IPS-11a (cell line): ENCODE measurements around the gene GMCL1.

Experiments used
- H3K4me3 ChIP-seq: one replicate; pipeline ENCODE4 v1.5.1; 2013; ENCODE audit warnings: low read depth, low read length, control low read depth

Gene GMCL1

DNA sequence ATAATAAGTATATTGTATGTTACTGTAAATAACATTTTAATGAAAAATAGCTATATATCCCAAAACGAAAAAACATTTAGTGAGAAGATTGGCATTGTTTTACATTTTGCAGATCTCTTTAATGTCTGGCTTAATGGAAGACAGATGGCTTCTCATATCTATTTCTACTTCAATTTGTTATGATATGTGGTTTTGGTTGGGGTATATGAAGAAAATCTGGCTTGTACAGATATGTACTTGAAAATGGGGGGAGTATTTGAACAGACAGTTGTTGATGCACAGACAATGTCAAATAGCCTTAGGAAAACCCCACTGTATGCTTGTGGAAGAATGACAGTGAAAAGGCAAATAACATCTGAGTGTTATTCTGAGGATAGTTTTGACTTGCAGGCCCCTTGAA is 23.6 kb upstream of the GMCL1 start:
- H3K4me3 ChIP-seq, result no peak overlapping the region

DNA sequence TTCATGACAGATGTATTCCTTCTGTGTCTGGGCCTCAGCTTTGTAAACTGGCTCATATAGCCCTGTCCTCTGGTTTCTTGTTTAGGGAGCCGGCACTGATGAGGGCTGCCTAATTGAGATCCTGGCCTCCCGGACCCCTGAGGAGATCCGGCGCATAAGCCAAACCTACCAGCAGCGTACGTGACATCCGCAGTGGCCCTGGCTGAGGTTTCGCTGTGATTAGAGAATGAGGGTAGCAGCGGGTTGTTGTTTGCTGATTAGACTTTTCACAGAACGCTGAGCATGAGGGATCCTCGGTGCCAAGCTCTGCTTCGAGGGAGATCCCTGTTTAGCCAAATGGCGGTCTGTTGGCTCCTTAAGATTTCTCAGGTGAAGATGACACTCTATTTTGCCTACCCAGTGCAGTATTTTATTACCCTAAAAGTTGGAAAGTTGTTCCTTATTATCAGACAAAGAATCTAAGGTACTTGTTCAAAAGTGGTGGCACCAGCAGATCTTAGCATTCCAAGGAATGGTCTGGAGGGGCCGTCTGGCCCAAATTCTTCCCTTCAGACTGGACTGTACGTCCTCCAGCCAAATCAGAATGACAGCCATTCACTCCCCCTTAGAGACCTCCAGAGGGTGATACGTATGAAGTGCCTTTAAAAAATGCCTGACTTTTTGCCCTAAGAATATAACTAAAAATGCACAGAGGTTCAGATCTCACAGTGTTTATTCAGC is 21.5 kb upstream of the GMCL1 start:
- no peak overlapping the region for H3K4me3 ChIP-seq

DNA sequence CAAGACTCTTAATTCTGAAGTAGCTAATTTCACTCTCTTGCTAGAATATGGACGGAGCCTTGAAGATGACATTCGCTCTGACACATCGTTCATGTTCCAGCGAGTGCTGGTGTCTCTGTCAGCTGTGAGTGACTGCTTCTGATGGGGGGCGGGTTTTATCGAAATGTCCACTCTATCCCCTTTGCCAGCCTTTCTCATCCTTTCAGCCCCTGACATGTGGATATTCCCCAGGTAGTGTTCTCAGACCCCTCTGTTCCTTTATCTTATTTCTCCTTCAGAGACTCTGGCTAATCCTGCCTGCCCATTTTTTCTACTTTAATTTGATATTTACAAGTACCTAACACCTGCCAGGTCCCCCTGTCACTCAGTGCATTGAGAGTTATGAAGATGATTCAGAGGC is 18.9 kb upstream of the GMCL1 start:
- no peak overlapping the region for H3K4me3 ChIP-seq

DNA sequence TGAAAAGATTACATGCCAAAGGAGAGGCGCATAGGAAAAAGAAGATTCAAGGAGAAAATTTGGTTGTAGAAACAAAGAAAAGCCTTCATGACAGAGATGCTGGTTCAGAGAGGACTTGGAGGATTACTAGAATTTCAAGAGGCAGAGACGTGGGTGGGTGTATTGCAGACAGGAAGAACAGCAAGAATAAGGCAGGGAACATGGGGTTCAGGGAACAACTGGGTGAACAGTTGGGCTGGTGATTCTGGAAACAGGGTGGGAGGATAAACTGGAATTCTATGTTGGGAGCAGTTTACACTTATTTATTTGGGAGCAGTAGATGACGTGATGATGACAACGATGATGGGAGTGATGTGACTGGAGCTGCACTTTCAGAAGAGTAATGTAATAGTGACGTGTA is 18.4 kb upstream of the GMCL1 start:
- no peak overlapping the region for H3K4me3 ChIP-seq

DNA sequence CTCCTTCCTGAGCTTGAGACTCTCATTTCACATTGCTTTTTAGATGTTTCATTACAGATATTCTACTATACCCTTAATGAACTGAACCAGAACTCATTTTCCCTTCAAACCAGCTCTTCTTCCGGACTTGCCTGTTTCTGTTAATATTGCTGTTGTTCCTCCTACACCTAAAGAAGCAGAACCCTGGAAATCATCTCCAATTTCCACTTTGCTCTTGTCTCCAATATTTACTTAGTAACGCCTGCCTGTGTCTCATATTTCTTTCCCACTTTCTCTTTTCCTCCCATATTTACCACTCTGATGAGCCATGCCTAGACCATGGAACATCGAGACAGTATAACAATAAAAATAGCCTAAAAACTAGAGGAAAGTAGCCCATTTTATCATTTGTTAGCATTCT is 17.9 kb upstream of the GMCL1 start:
- H3K4me3 ChIP-seq, result no peak overlapping the region

DNA sequence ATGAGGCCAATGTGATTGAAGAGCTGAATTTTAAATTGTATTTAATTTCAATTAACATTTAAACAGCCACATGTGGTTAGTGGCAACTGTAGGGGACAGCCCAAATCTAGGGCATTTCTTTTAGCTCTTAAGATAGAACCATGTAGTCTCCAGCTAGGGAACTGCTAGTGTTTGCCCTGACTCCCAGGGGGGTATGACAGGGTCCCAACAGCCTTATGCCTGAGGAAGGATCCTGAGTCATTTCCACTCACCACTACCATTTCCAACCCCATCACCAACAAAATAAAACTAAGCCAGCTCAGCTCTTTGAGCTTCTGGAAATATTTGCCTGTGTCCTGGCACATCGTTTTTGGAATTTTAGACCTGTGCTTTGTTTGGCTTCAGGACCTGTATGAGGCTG is 13.7 kb upstream of the GMCL1 start:
- H3K4me3 ChIP-seq, result no peak overlapping the region

DNA sequence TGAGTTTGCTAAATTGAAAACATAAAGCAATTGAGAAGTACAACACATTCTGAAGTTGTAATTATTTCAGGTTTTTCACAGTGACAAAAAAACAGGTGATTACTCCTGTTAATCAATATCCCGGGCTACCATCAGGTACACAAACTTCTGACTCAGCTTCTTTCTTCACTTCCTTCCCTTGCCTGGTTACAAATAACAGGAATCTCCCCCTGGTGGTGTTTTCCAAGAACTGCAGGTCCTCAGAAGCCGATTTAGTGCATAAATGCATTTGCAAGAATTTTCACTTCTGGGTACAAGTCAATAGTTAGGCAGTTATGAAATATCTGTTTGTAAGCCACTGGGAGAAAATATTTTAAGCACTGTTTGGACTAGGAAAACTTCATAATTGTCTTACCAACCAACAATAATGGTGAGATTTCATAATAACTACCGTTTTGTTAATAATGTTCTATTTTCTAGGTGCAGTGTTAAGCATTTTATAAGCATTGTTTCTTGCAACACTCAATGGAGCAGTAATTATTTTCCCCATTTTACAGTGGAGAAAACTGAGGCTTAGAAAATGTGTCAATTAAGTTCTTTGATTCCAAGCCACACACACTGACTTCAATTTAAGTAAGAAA is 12.4 kb upstream of the GMCL1 start:
- H3K4me3 ChIP-seq, result no peak overlapping the region

DNA sequence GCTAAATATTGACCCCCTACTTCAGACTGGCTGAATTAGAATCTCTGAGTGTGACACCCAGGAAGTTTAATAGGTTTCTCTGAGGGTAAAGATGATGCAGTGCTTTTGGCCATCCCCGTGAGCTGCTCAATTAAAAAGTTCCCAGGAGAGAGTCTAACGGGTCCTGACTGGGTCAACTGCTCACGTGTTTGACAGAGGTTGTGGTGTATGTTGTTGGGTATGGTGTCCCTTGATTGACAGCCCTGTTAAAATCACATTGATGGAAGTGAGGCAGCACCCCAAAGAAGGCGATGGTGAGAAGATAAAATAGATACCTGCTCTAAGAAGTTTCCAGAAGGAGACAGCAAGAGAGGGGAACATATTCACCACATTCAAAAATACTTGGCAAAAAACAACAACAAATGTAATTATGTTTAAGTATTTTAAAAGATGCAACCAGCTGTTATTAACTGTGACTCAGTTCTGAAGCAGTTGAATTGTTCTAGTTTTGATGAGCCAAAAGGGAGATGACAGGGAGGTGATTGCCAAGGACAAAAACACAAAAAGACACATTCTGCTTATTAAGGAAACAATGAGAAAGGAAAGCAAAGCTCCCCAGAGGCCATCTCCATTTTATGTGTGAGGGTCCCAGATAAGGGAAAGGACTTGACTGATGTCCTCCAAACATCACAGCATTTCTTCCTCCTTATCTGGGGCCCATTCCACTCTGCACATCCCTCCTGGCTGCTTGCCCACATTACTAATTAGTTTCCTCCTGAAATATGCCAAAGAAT is 11.5 kb upstream of the GMCL1 start:
- no peak overlapping the region for H3K4me3 ChIP-seq

DNA sequence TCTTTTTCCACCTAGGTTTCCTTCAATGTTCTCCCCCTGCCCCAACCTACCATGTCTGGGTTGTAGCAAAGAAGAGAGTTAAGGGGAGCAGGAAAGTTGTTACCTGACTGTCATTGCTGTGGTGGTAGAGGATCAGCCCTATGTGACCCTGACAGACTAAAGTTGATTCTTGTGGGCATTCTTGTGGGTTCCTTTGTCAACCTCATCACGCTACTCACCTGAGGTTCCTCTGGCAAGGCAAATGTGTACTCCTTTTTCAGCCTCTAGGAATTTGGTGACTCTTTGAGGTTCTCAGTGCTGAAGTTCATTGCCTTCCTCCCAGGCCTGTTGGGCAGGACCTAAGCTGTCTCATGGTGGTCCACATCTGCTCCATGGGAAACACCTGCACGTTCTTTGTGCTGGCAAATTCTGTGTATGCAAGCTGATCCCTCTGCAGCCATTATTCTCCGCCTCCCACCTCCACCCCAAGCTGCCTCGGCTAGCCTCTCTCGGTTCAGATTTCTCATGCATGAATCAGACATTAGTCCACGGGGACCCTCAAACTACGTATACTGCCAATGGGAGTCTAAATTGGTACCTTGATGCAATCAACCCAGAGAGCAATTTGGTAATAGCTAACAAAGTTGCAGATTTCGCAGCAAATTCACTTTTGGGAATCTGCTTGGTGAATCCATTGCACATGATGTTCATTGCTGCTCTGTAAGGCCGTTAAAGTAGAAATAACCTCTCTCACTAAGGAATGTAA is 1.5 kb upstream of the GMCL1 start:
- H3K4me3 ChIP-seq, result no peak overlapping the region

DNA sequence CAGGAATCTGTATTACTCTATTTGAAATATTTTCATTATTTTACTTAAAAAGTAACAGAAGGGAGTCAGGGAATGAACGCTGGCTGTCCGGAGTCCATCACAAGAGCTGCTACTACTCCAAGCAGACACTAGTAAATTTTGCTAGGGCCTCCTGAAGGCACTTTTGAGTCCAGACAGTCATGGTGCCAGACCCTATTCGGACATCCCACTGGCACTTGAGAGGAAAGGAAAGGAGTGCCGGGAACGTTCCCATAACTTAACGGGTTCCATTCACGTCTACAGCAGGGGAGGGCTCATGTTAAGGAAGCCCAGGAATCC is 563 bp upstream of the GMCL1 start:
- H3K4me3 ChIP-seq, result peak overlapping the region; percentile 85

DNA sequence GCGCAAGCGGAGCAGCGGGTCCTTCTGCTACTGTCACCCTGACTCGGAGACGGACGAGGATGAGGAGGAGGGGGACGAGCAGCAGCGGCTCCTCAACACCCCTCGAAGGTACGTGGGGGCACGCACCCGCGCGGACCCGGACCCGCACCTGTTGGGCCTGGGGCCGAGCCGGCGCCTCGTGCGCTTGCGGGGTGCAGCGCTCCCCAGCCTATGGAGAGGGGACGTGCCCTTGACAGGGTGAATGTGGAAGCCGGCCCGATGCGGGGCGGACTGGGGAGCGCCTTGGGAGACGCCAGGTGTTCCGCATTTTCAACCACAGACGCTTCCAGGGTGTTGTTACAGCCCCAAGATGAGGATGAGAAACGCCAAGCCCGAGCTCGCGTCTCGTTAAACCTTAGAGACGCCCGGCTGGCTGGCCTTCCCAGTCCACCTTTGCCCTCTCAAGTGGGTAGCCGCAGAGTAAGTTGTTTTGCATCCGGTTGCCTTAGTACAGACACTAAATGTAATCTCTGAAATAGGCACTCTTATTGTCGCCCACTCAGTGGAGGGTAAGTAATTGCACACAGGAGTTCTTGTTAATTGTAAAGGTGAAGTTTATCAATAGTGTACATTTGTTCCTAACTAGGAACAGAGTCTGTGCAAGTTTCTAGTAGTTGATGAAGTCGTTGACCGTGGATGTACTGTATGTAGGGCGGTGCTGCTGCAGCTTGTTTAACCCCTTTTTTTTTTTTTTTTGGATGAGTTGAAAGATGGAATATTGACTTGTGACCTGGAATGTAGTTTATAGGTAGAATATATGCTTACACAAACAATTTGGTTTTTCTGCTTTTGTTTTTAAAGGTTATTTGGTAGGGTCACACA is 815 bp downstream of the GMCL1 start:
- peak overlapping the region; percentile 85 for H3K4me3 ChIP-seq

DNA sequence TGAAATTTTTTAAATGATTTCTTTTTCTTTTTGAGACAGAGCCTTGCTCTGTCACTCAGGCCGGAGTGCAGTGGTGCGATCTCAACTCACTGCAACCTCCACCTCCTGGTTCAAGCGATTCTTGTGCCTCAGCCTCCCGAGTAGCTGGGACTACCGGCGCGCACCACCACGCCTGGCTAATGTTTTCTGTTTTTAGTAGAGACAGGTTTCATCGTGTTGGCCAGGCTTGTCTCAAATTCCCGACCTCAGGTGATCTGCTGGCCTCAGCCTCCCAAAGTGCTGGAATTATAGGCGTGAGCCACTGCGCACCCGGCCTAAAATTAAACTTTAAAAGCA is 1.4 kb downstream of the GMCL1 start:
- H3K4me3 ChIP-seq, result peak overlapping the region; percentile 85

DNA sequence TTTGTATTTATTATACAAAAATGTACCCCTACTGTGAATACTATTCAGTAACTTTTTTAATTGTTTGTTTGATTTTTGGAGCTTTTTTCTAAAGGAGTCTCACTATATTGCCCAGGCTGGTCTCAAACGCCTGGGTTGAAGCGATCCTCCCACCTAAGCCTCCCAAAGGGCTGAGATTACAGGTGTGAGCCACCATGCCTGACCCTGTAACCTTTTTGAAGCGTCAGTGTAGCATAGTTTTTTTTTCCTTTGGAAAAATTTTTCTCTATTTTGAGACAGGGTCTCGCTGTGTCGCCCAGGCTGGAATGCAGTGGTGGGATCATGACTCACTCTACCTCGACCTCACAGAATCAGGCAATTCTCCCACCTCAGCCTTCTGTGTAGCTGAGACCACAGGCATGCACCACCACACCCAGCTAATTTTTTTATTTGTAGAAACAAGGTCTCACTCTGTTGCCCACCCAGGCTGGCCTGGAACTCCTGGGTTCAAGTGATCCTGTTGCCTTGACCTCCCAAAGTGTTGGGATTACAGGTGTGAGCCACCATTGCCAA is 2.0 kb downstream of the GMCL1 start:
- no peak overlapping the region for H3K4me3 ChIP-seq

DNA sequence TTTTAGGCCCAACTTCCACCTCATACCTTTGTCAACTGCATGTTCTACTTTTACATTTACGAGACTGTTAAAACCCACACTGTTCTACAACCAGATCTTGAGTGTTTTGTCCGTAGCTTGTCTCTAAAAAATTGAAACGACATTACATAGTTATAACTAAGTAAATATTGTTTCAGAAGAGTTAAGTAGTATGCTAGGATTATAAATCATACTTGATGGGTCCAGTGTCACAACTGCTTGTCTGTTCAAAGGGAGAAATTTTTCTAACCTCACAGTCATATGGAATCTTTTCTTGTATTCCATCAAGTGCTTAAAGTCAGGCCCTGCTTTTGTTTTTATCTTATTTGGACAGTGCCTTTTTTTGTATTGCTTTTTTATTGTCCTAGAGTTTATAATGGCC is 4.3 kb downstream of the GMCL1 start:
- no peak overlapping the region for H3K4me3 ChIP-seq

DNA sequence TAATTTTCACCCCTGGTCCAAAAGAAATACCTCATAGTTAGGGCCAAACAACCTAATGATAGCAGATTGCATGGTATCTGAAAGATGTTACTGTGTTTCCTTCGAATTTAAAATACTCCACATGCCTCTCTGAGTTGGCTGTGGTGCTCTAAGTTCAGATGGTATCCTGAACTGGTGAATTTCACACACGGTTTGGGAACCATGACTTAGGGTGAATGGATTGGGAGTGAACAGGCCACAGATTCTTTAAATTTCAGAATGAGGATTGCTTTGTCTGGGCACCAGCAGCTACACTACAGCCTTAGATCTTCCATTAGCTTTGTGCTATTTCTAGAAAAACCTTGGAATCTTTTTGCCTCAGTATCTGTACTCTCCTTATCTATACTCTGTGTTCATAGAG is 6.2 kb downstream of the GMCL1 start:
- H3K4me3 ChIP-seq, result no peak overlapping the region

DNA sequence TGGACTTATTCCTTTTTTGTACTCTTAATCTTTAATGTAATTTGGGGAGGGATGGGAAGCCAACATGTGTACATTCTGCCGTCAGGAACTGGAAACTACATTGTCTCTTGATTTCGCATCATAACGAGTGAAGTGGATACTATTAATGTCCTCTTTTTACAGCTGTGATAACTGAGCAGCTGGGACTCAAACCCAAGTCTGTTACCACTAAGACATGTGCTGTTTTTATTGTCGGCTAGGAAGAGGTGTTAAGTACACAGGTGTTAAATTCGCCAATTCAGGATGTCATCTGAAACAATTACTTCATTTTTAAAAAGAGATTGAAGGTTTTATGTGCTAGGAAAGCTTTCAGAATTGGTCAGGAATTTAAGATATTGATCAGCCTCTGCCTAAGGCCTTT is 6.9 kb downstream of the GMCL1 start:
- H3K4me3 ChIP-seq, result no peak overlapping the region

DNA sequence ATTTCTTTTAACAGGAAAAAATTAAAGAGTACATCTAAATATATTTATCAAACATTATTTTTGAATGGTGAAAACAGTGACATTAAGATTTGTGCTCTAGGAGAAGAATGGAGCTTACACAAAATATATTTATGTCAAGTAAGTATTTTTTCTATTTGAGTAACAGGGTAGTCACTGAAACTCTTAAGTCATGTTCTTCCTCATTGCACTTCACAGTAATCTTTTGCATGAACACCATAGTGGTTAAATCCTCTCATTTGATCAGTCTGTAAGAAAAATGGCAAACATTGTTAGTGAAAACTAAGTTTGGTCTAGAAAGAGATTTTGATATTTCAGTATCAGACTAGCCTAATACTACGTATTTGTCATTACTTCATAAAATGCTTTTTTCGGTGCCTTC is 8.1 kb downstream of the GMCL1 start:
- H3K4me3 ChIP-seq, result no peak overlapping the region

DNA sequence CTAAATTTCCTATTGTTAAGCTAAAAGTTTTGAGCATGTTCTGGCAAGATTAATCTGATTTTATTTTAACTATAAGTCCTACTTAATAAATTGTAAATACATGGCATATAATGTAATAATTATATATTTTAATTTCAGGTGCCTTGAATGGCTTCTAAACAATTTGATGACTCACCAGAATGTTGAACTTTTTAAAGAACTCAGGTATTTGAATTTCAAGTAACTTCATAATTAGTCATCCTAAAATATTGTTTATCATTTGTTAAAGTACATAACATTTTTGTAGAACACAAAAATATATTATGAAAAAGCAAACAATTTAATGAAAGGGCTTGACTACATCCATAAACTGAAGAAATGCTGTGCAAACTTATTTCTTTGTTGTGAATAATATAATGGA is 14.5 kb downstream of the GMCL1 start:
- H3K4me3 ChIP-seq, result no peak overlapping the region

DNA sequence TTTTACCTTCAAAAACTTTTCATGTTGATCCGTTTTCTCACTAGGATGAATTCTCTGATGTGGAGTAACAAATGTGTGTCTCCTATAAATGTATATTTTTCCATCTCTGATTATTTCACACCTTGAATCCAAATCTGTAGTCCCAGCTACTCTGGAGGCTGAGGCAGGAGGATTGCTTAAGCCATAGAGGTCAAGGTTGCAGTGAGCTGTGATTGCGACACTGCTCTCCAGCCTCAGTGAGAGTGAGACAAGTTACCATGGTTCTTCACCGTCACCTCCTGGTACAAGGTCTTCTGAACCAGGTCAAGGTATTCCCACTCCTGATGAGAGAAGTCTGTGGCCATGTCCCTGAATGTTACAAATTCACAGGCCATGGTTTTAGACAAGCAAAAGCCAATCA is 15.1 kb downstream of the GMCL1 start:
- no peak overlapping the region for H3K4me3 ChIP-seq

DNA sequence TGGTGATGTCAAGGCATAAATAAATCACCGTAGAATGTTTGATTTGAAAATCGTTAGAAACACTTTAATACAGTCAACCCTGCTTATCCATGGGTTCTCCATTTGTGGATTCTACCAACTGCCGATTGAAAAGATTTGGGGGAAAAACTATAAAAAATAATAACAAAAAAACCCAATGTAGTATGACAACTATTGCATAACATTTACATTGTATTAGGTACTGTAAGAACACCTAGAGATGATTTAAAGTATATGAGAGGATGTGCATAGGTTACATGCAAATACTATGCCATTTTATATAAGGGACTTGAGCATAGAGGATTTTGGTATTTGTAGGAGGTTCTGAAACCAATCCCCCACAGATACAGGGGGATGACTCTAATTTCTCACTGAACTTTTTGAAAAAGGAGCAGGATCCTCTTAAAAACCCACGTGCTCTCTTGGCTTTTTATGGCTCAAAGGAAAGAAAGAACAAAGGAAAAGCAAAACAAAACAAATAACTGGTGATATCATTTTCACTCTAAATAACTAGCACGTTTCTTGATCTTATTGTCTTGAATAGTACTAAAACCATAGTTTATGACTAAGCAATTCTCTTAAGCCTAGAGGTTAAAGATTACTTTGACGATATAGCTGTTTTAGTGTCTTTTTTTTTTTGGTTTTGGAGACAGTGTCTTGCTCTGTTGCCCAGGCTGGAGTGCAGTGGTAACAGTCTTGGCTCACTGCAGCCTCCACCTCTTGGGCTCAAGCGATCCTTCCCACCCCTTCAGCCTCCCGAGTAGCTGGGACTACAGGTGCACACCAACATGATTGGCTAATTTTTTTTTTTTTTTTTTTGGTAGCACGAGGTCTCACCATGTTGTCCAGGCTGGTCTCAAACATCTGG is 17.0 kb downstream of the GMCL1 start:
- no peak overlapping the region for H3K4me3 ChIP-seq
